GM12865 (cell line): ENCODE data around the gene HAUS7.
A peak's percentile ranks its signal among the peaks of the same experiment; 100 is the strongest.

ENCODE experiments used
- DNase-seq: peaks from one replicate; pipeline ENCODE4 v3.0.0; 2010; ENCODE audit warnings: low read depth
- H3K4me3 ChIP-seq: 2 replicates; pipeline ENCODE4 v1.5.1; 2011; ENCODE audit warnings: mild to moderate bottlenecking, low read depth, low read length, control low read depth
- CTCF ChIP-seq: IDR thresholded peaks from 2 replicates; pipeline ENCODE4 v1.5.1; 2011; ENCODE audit warnings: low read length, control low read depth, low read depth, inconsistent platforms; ENCODE audit not compliant: insufficient read depth; ENCODE audit errors: missing control alignments

HAUS7 gene

DNA sequence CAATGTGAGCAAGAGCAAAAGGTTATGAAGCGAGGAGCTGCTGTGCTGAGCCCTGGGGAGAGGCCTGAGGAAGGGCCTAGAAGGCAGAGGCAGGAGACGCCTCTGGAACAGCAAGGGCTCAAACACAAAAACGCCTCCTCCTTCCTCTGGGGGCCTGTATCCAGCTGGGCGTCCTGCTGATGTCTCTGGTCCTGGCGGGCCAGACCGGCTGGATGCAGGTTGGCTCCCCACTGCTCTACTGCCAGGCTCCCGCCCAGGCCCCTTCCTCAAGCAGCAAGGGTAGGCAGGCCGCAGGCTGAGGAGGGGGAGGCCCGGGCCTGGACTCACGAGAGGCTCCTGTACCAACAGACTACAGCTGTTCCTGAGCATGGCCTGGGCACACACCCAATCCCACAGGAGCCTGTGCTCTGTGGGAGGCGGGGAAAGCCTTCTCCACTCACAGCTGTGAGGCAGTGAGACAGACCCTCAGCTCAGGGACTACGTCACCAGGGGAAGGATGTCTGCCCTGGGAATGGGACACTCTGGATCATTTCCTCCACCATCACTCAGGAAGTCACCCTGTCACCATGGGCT is 2.3 kb downstream of the HAUS7 start:
- no peak for TF ChIP-seq CTCF
- DNase-seq, result no peak
- H3K4me3 ChIP-seq, result no peak overlapping the region

DNA sequence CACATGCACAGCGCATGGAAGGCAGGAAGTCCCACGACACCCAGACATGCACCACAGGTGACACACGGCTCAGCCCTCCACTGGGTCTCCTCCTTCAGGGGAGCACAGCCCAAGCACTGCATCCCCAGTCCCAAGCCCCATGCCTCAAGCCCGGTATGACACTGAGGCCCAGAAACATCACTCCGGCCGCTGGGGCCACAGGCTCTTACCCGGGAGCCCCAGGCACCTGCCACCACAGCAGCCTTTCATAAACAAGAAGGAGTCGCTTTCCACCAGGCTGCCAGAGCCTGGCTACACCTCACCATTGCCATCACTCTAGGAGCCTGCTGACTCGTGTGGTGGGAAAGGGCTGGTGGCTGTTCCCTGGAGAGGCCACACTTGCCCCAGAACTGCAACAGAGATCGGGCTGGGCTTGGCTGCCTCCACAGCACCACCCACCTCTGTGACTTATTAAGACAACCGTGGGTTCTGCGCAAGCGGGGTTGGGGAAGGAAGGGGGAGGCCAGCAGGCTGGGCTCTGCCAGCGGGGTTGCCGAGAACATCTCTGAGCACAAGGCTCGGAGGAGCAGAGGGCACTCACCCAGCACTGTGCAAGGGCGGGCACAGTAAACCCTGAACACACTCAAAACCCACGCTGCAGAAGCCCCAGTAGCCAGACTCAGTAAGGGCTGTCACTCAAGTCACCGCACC is 4.5 kb downstream of the HAUS7 start:
- no peak for TF ChIP-seq CTCF
- H3K4me3 ChIP-seq, result no peak overlapping the region
- DNase-seq, result no peak

DNA sequence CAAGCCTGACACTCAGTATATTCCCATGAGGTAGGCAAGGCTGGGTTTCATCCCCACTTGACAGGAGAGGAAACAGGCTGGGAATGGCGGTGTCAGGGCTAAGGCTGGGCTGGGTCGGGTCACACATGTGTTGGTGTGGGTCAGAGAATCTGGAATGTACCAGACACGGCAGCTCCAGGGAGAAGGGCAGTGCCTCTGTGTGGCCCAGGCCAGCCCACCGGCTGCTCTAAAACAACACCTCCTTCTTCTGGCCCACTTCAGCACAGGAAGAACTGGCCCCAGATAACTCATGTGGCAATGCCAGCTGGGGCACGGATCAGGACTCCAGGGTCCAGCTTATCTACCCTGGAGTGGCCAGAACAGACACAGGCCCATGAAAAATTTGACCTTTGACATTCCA is 6.3 kb downstream of the HAUS7 start:
- TF ChIP-seq CTCF, result no peak
- no peak for DNase-seq
- H3K4me3 ChIP-seq, result no peak overlapping the region

DNA sequence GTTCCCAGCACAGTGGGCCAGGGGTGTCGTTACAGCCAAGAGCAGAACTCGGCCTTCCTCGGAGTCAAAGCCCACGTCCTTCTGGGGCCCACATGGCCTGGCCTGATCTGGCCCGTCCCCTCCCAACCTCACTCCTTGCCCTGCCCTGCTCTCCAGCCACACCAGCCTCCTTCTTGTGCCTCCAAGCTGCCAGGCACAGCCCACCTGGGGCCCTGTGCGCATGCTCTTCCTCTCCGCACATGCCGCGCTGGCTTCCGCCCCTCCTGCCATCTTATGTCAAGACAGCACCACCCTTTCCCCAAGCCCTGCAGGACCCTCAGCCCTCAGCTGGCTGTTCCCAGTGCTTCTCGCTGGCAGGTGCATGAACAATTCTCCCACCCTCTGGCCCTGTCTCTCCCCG is 6.8 kb downstream of the HAUS7 start:
- H3K4me3 ChIP-seq, result no peak overlapping the region
- DNase-seq, result no peak
- TF ChIP-seq CTCF, result no peak

DNA sequence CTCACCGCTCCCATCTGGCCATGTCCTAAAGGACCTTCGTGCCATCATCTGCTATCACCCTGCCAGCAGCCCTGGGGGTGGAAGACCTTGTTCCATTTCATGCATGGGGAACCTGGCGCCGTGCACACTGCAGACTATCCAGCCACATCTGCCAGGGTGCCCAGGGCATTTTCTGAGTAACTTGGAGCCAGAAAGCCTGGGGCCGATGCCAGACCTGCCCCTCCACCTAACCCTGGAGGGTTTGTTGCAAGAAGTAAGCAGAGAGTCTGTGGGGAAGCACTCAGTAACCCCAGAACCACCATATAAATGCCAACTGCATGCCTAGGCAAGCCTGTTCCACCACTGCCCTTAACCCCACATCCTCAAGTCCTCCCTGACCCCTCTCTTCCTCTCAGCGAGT is 7.3 kb downstream of the HAUS7 start:
- H3K4me3 ChIP-seq, result no peak overlapping the region
- DNase-seq, result no peak
- no peak for TF ChIP-seq CTCF

DNA sequence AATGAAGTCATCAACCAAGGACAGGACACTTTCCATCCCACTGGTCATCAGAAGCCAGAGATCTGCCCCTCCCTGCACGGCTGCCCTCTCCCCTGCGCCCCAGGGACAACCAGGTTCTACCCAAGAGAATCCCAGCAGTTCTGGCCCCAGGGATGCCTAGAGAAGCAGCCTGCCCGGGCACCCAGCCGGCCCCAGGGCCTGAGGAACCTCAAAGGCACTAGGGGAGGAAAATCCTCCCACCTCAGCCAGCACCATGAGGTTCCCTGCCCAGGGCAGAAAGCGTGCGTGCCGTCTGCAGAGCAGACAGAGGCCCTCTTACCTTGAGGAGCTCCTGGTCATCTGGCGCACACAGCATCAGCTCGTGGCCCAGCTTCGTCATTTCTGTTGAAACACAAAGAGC is 8.1 kb downstream of the HAUS7 start:
- no peak for DNase-seq
- no peak overlapping the region for H3K4me3 ChIP-seq
- TF ChIP-seq CTCF, result no peak

GRCh38 chrX:153460826-153461225 is 9.6 kb downstream of the HAUS7 start:
- peak; percentile 47 for DNase-seq
- peak; percentile 60 for TF ChIP-seq CTCF
- no peak overlapping the region for H3K4me3 ChIP-seq
